Measurements from ENCODE around the gene NLRC5.
"Not testable (repeated sequence)": the region's sequence is repeated elsewhere in the genome, so short reads cannot be mapped to it uniquely, and the experiment has no call there.

Gene NLRC5

GRCh38 chr16:57054338-57054737 is 65.0 kb downstream of the NLRC5 start:
- DNase-seq, result no peak

DNA sequence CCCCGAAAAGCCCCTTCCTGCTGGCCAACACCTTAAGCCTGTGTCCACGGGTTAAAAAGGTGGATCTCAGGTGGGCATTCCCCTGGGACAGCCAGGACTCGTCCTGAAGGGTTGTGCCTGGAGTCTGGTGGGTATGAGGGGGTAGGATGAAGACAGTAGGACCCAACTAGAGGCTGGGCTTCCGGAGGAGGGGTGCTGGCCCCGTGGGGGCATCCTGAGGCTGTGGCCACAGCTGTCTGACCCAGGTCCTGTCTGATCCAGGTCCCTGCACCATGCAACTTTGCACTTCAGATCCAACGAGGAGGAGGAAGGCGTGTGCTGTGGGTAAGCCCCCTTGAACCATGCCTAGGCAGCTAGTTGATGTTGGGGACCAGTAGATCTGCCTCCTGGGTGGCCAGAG is 65.4 kb downstream of the NLRC5 start:
- DNase-seq, result no peak

- DNase-seq, result no peak
Observed at GRCh38 chr16:57055671-57056070, 66.3 kb downstream of the NLRC5 start.

GRCh38 chr16:57058291-57058861 is 69.0 kb downstream of the NLRC5 start:
- no peak for DNase-seq

DNA sequence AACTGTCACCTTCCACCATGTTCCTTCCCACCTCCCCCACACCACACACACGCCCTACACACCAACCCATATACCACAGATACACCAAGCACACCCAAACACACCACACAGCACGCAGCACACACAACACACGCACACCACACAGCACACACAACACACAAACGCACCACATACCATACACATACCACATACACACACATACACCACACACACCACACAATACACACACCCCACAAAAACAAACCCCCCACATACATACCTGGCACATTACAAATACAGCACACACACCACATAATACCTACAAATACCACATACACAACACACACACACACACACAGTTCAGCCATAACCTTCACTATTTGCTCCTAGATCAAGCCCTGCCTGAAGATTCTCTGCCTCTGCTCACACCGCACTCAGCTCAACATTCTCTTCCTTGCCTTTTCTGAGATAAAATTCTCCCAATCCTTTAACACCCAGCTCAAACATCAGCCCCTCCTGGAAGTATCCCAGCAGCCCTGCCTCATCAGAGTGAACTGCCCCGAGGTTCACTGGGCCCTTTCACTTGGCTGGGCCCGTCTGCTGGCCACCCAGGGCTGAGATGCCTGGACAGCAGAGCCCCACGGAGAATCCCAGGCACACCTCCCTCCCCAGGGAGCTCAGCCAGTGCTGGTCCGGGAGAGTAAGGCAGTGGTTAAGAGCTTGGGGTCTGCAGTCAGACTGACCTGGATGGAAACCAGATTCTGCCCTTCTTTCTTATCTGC is 71.1 kb downstream of the NLRC5 start:
- no peak for DNase-seq

DNA sequence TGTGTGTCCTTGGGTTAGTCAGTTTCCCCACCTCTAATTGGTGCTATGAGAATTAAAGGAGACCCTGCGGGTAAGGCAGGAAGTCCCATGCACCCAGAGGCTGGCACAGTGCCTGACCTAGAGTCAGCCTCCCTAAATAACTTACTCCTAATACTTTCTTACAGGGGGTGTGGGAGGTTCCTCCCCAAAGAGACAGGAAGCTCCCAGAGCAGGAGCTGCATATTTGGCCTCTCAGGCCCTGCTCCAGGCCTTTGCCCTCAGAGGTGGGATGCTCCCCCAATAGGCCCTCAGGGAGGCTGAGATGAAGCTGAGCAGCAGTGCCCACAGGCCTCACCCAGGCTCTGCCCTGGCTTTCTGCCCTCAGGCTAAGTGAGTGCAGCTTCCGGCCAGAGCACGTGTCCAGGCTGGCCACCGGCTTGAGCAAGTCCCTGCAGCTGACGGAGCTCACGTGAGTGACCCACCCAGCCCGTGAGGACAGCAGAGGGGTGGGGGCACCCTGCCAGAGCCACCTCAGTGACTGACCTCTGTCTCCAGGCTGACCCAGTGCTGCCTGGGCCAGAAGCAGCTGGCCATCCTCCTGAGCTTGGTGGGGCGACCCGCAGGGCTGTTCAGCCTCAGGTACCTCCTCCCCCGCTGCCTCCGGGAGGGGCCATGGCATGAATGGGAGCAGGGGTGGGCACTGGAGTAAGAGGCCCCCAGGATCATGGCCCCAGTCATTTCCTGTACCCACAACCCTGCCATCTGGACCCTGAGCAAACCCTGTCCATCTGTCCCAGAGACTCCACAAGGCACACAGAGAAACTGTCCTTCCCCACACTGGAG is 71.9 kb downstream of the NLRC5 start:
- peak in 1 of 2 donors; percentile 42 for DNase-seq

GRCh38 chr16:57062329-57062728 is 73.0 kb downstream of the NLRC5 start:
- DNase-seq, result peak in 1 of 2 donors; percentile 24

DNA sequence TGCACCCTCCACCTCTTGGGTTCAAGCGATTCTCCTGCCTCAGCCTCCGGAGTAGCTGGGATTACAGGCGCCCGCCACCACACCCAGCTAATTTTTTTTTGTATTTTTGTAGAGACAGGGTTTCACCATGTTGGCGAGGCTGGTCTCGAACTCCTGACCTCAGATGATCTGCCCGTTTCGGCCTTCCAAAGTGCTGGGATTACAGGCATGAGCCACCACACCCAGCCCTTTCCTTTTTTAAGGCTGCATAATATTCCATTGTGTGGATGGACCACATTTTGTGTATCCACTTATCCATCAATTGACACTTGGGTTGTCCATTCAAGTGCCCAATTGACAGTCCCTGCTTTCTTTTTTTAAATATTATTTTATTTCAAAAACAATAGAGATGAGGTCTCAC is 73.8 kb downstream of the NLRC5 start:
- DNase-seq, result not testable (repeated sequence)

DNA sequence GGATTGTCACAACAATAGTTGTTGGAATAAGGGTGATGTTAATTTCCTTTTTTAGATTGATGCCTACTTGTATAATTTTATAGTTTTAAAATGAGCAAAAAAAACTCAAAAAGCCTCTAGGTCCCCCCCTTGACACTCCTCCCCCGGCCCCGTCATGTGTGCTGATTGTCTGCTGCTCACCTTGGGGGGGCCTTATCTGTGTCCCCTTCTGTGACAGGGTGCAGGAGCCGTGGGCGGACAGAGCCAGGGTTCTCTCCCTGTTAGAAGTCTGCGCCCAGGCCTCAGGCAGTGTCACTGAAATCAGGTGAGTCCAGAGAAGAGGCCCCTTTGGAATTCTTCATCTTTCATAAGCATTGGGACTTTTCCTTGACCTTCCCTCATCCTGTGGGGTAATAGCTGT is 75.6 kb downstream of the NLRC5 start:
- DNase-seq, result no peak

DNA sequence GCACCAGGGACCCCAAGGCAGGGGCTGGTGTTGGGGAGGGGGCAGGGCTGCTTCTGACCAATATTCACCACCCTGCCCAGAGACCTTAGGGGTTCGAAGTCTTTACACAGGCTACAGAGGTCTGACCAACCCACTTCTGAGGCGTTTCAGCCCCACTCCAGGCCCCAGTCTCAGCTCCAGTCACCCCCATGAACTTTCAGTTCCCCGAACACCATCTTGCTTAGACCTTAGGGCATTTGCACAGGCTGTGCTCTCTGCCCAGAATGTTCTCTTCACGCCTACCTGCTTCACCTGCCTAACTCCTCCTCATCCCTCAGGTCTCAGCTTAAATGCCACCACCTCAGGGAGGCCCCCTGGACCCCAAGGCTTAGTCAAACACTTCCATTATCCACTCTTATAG is 77.3 kb downstream of the NLRC5 start:
- DNase-seq, result no peak

GRCh38 chr16:57067347-57067746 is 78.0 kb downstream of the NLRC5 start:
- DNase-seq, result no peak

- DNase-seq, result no peak
Observed at GRCh38 chr16:57069053-57069452, 79.7 kb downstream of the NLRC5 start.

- no peak for DNase-seq
Observed at GRCh38 chr16:57069635-57070370, 80.4 kb downstream of the NLRC5 start.

GRCh38 chr16:57070424-57070823 is 81.1 kb downstream of the NLRC5 start:
- no peak for DNase-seq

DNA sequence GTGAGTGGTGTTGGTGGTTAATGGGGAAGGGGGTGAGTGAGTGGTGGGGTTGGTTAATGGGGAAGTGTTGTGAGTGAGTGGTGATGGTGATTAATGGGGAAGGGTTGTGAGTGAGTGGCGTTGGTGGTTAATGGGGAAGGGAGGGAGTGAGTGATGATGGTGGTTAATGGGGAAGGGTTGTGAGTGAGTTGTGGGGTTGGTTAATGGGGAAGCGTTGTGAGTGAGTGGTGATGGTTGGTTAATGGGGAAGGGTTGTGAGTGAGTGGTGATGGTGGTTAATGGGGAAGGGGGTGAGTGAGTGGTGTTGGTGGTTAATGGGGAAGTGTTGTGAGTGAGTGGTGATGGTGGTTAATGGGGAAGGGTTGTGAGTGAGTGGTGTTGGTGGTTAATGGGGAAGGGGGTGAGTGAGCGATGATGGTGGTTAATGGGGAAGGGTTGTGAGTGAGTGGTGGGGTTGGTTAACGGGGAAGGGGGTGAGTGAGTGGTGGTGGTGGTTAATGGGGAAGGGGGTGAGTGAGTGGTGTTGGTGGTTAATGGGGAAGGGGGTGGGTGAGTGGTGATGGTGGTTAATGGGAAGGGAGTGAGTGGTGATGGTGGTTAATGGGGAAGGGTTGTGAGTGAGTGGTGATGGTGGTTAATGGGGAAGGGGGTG is 81.8 kb downstream of the NLRC5 start:
- DNase-seq, result peak; percentile 16 to 31

- no peak for DNase-seq
Observed at GRCh38 chr16:57071831-57072582, 82.7 kb downstream of the NLRC5 start.

DNA sequence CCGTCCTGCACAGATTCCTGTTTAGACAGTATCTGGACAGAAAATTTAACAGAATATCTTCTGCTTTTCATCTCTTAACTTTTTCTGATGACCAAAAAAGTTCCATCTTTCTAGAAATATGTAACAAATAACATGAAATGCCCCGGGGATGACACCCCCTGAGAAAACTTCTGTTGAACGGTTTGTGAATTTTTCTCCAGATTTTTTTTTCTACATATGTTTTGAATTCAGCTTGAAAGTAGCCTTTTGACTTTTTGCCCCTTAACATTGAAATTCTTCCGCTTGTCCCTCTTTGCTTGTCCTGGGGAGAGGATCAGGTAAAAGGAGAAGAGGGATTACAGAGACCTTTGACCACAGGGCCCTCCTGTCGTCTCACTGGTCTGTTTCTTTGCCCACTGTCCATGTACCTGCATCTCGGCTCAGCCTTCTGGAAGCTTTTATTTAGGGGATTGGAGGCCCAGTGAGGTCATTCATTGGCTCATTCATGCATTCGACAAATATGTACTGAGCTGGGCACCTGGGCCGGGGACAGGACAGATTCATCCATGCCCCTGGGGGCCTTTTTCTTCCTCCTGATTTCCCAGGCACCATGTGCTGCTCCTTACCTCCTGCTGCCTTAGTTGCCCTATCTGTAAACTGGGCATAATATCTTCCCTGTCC is 83.4 kb downstream of the NLRC5 start:
- no peak for DNase-seq

GRCh38 chr16:57077714-57078113 is 88.4 kb downstream of the NLRC5 start:
- no peak for DNase-seq

GRCh38 chr16:57081744-57082143 is 92.4 kb downstream of the NLRC5 start:
- DNase-seq, result no peak

DNA sequence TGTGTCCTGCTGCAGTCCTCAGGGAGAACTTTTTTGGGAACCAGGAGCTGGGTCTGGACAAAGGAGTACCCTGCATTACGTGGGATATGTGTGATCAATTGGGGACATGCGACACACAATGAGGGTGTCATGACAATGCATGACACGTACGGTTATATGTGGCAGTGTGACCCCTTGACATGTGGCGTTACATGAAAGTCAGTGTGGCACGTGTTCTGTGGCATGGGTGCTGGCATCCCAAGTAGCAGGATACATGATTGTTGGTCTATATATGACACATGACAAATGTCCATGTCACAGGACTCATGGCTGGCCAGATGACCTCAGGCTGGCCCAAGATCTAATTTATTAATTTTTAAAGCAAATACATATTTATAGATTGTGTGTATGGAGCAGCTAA is 93.3 kb downstream of the NLRC5 start:
- DNase-seq, result no peak

GRCh38 chr16:57083485-57084126 is 94.2 kb downstream of the NLRC5 start:
- DNase-seq, result no peak
